Measurements from ENCODE around the gene ERBB4.

Gene ERBB4

GRCh38 chr2:211516537-211516936, 1022.1 kb downstream of the ERBB4 start:
- no peaks in the 10 kb centered on the region for H3K36me3 ChIP-seq
- DNase-seq = no peak
- no peaks in the 10 kb centered on the region for H3K9me3 ChIP-seq (ENCODE audit: severe bottlenecking)
- no peak for TF ChIP-seq CTCF (IDR thresholded peaks at IDR 0.05; ENCODE audit: low read depth, low read length)
- H3K4me3 ChIP-seq (ENCODE audit: low read depth, low read length) = no peak overlapping the region
- H3K27me3 ChIP-seq (ENCODE audit: insufficient read depth, low read depth, severe bottlenecking) = no peaks in the 10 kb centered on the region
- H3K27ac ChIP-seq = no peak overlapping the region

- no peak for TF ChIP-seq CTCF (IDR thresholded peaks at IDR 0.05; ENCODE audit: low read depth, low read length)
- Histone ChIP-seq H3K27me3 (ENCODE audit: insufficient read depth, low read depth, severe bottlenecking) (no peaks in the 10 kb centered on the region), H3K9me3 (ENCODE audit: severe bottlenecking) (no peaks in the 10 kb centered on the region), H3K27ac (no peak overlapping the region), H3K36me3 (no peaks in the 10 kb centered on the region), H3K4me3 (ENCODE audit: low read depth, low read length) (no peak overlapping the region)
- no peak for DNase-seq
Measured at GRCh38 chr2:211514049-211514448, 1024.6 kb downstream of the ERBB4 start.

DNA sequence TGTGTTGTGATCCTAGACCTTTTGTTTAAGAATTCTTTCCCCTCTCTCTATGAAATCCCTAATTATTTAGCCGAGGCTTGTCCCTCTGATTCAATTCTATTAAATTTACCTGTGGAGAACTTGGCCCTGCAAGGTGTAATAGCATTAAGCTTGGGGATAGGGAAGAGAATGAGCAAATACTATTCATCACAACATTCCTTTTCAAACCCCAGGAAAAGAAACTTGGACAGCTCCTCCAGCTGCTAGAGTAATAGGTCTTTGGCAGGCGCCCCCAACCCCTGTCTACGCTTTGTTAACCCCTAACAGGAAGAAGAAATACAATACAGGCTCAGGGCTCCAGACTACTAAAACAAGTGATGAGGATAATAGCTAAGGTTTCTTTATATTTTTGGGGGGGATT, 1025.2 kb downstream of the ERBB4 start:
- no peak overlapping the region for H3K4me3 ChIP-seq (ENCODE audit: low read depth, low read length)
- DNase-seq = no peak
- no peak overlapping the region for H3K27ac ChIP-seq
- H3K27me3 ChIP-seq (ENCODE audit: insufficient read depth, low read depth, severe bottlenecking) = no peaks in the 10 kb centered on the region
- no peaks in the 10 kb centered on the region for H3K36me3 ChIP-seq
- H3K9me3 ChIP-seq (ENCODE audit: severe bottlenecking) = no peaks in the 10 kb centered on the region
- no peak for TF ChIP-seq CTCF (IDR thresholded peaks at IDR 0.05; ENCODE audit: low read depth, low read length)

DNA sequence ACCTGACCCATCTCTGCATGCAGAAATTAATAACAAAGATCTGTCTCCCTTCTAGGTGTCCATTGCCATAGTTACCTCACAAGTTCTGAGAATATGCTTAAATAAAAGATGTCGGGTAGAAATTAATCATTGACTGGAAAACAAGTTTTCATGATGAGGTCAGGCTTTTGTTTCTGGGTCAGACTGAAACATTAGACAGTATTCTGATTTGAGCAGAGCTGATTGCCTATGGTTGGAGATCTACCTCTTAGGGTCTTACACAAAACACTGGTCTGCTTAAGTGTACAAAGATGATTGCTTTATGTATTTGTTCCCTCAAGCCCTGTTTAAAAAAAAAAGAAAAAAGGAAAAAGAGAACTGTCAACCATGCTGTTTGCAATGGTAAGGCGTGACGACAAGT, 1025.8 kb downstream of the ERBB4 start:
- TF ChIP-seq CTCF (IDR thresholded peaks at IDR 0.05; ENCODE audit: low read depth, low read length) = no peak
- no peak for DNase-seq
- no peak overlapping the region for H3K4me3 ChIP-seq (ENCODE audit: low read depth, low read length)
- H3K27ac ChIP-seq = no peak overlapping the region
- H3K36me3 ChIP-seq = no peaks in the 10 kb centered on the region
- no peaks in the 10 kb centered on the region for H3K9me3 ChIP-seq (ENCODE audit: severe bottlenecking)
- H3K27me3 ChIP-seq (ENCODE audit: insufficient read depth, low read depth, severe bottlenecking) = no peaks in the 10 kb centered on the region

- peaks cover 3% of the 10 kb centered on the region for H3K9me3 ChIP-seq (ENCODE audit: severe bottlenecking)
- DNase-seq = no peak
- no peaks in the 10 kb centered on the region for H3K36me3 ChIP-seq
- no peaks in the 10 kb centered on the region for H3K27me3 ChIP-seq (ENCODE audit: insufficient read depth, low read depth, severe bottlenecking)
- no peak overlapping the region for H3K4me3 ChIP-seq (ENCODE audit: low read depth, low read length)
- TF ChIP-seq CTCF (IDR thresholded peaks at IDR 0.05; ENCODE audit: low read depth, low read length) = peak; percentile 45; the same call in 1 of the 2 replicates
- no peak overlapping the region for H3K27ac ChIP-seq
Measured at GRCh38 chr2:211503856-211504255, 1034.7 kb downstream of the ERBB4 start.

DNA sequence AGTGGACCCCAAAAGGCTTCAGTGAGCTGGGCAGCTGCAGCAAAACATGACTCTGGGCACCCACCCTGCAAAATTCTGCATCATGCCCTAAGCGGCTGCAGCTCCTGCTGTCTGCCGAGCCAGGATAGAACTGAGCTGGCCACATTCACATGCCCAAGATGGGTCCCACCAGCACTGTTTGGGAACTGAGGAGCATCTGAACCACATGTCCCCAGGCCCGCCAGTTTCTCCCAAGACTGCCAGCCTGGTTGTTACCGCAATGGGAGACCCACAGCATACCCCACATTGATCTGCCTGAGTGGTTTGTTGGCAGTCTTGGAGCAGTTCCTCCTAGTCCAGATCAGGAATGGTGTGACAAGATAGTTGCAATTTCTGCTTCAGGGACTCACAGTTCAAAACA, 1035.4 kb downstream of the ERBB4 start:
- TF ChIP-seq CTCF (IDR thresholded peaks at IDR 0.05; ENCODE audit: low read depth, low read length) = no peak
- no peak overlapping the region for H3K4me3 ChIP-seq (ENCODE audit: low read depth, low read length)
- no peak overlapping the region for H3K27ac ChIP-seq
- H3K9me3 ChIP-seq (ENCODE audit: severe bottlenecking) = peaks cover 3% of the 10 kb centered on the region
- no peaks in the 10 kb centered on the region for H3K36me3 ChIP-seq
- DNase-seq = no peak
- no peaks in the 10 kb centered on the region for H3K27me3 ChIP-seq (ENCODE audit: insufficient read depth, low read depth, severe bottlenecking)
